H1 (cell line): ENCODE data around the gene LMAN1. TPM values are rescaled to one million over a fixed set of nuclear protein-coding genes. Genes with fewer than 3 reads are reported as not detected.

Source experiments
- CTCF ChIA-PET: fragments of 300-600 bp; sonication (Branson Sonifier 250); formaldehyde crosslinking; loops from one replicate; lab custom pipeline; 2021; ENCODE audit not compliant: partially characterized antibody; lab: Charles Lee
- POLR2A ChIA-PET: fragments of 300-600 bp; sonication (Branson Sonifier 250); formaldehyde crosslinking; loops from one replicate; lab custom pipeline; 2021; ENCODE audit warnings: inconsistent platforms; ENCODE audit not compliant: partially characterized antibody; lab: Charles Lee
- DNase-seq, 2 experiments: peaks; one replicate each; pipeline versions ENCODE4 v3.0.0 to v3.0.0-alpha.2; 2010 to 2022; ENCODE audit warnings: low spot score in 2 of 2, low read depth in 1 of 2, mixed read lengths in 1 of 2
- FAIRE-seq: peaks from 2 replicates; lab custom pipeline; 2011; peaks lifted over from hg19 to GRCh38; lab: Jason Lieb, UNC
- H2AFZ ChIP-seq: 2 replicates; pipeline ENCODE4 v1.8.1; 2012; ENCODE audit warnings: low read length, inconsistent platforms
- H2AK5ac ChIP-seq: 2 replicates; pipeline ENCODE4 v1.6.1; 2013; ENCODE audit warnings: low read depth, low read length
- H2BK120ac ChIP-seq: replicated peaks from 2 replicates; pipeline ENCODE3; 2013; ENCODE audit warnings: low read depth, low read length, inconsistent platforms
- H2BK12ac ChIP-seq: 2 replicates; pipeline ENCODE4 v1.6.1; 2013; ENCODE audit warnings: low read depth, low read length
- H2BK15ac ChIP-seq: 2 replicates; pipeline ENCODE4 v1.6.1; 2013; ENCODE audit warnings: low read length
- H2BK20ac ChIP-seq: 2 replicates; pipeline ENCODE4 v1.6.1; 2013; ENCODE audit warnings: low read length
- H2BK5ac ChIP-seq: 2 replicates; pipeline ENCODE4 v1.6.1; 2013; ENCODE audit warnings: low read depth, low read length
- H3K14ac ChIP-seq: 2 replicates; pipeline ENCODE4 v1.6.1; 2013; ENCODE audit warnings: inconsistent platforms; ENCODE audit not compliant: insufficient read length
- H3K18ac ChIP-seq: 2 replicates; pipeline ENCODE4 v1.6.1; 2013; ENCODE audit warnings: low read length; ENCODE audit errors: extremely low read depth
- H3K23ac ChIP-seq: 2 replicates; pipeline ENCODE4 v1.6.1; 2013; ENCODE audit warnings: inconsistent platforms; ENCODE audit not compliant: insufficient read length
- H3K23me2 ChIP-seq: 2 replicates; pipeline ENCODE4 v1.6.1; 2013; ENCODE audit warnings: low read depth, low read length
- H3K27ac ChIP-seq: 2 replicates; pipeline ENCODE4 v1.6.1; 2011; ENCODE audit warnings: low read depth, low read length, inconsistent platforms
- H3K27me3 ChIP-seq, 4 experiments: replicated peaks in 1 of 4; 1 replicate in 1 of 4; 2 replicates in 3 of 4; pipeline versions ENCODE4 v1.6.1 to v1.8.1; 2011 to 2013; ENCODE audit warnings: low read length in 3 of 4, mild to moderate bottlenecking in 3 of 4, inconsistent platforms in 2 of 4, mixed read lengths in 2 of 4, moderate library complexity in 1 of 4; ENCODE audit not compliant: control insufficient read depth in 3 of 4, insufficient read depth in 3 of 4; ENCODE audit errors: extremely low read depth in 1 of 4
- H3K36me3 ChIP-seq, 4 experiments: 2 replicates each; pipeline versions ENCODE4 v1.6.1 to v1.8.1; 2011 to 2013; ENCODE audit warnings: mild to moderate bottlenecking in 4 of 4, low read length in 3 of 4, moderate library complexity in 2 of 4, control low read depth in 1 of 4, inconsistent platforms in 1 of 4; ENCODE audit not compliant: insufficient read depth in 4 of 4, control insufficient read depth in 2 of 4
- H3K4ac ChIP-seq: replicated peaks from 2 replicates; pipeline ENCODE3; 2013; ENCODE audit warnings: low read length, low read depth, mixed read lengths, inconsistent platforms; ENCODE audit not compliant: insufficient read length
- H3K4me1 ChIP-seq, 4 experiments: replicated peaks in 1 of 4; 1 replicate in 1 of 4; 2 replicates in 3 of 4; pipeline versions ENCODE4 v1.6.1 to v1.8.1; 2011 to 2013; ENCODE audit warnings: low read length in 3 of 4, inconsistent platforms in 2 of 4, mixed read lengths in 1 of 4; ENCODE audit not compliant: insufficient read depth in 4 of 4, control insufficient read depth in 3 of 4
- H3K4me2 ChIP-seq, 2 experiments: 2 replicates each; pipeline versions ENCODE4 v1.6.1 to v1.8.1; 2011 to 2013; ENCODE audit warnings: low read depth in 2 of 2, low read length in 2 of 2, control low read depth in 1 of 2, inconsistent platforms in 1 of 2, mild to moderate bottlenecking in 1 of 2; ENCODE audit not compliant: insufficient read depth in 1 of 2
- H3K4me3 ChIP-seq, 4 experiments: fragments of 200-600, 300-600 bp in 1 of 4; sonication (generic), shearing (Covaris generic), sonication (Bioruptor Twin) in 1 of 4; 2 replicates each; pipeline versions ENCODE4 v1.5.1 to v1.8.1; 2011 to 2016; ENCODE audit warnings: low read length in 4 of 4, low read depth in 3 of 4, control low read depth in 2 of 4, inconsistent platforms in 2 of 4, mild to moderate bottlenecking in 2 of 4, mixed read lengths in 1 of 4, moderate library complexity in 1 of 4; ENCODE audit not compliant: insufficient read depth in 2 of 4; ENCODE audit errors: extremely low read depth in 1 of 4
- H3K56ac ChIP-seq: replicated peaks from 2 replicates; pipeline ENCODE3; 2013; ENCODE audit warnings: low read depth, mild to moderate bottlenecking, mixed read lengths, low read length, inconsistent platforms; ENCODE audit not compliant: insufficient read length
- H3K79me1 ChIP-seq: 2 replicates; pipeline ENCODE4 v1.6.1; 2013; ENCODE audit warnings: low read depth, low read length, control low read depth
- H3K79me2 ChIP-seq, 2 experiments: 2 replicates each; pipeline versions ENCODE4 v1.6.1 to v1.8.1; 2012 to 2013; ENCODE audit warnings: low read length in 2 of 2, mild to moderate bottlenecking in 2 of 2, inconsistent platforms in 1 of 2; ENCODE audit not compliant: insufficient read depth in 2 of 2, control insufficient read depth in 1 of 2
- H3K9ac ChIP-seq, 4 experiments: replicated peaks in 1 of 4; 1 replicate in 1 of 4; 2 replicates in 3 of 4; pipeline versions ENCODE4 v1.6.1 to v1.8.1; 2011 to 2013; ENCODE audit warnings: low read depth in 3 of 4, low read length in 3 of 4, control low read depth in 2 of 4, mild to moderate bottlenecking in 2 of 4, moderate library complexity in 2 of 4, inconsistent platforms in 1 of 4; ENCODE audit errors: extremely low read depth in 1 of 4
- H3K9me3 ChIP-seq, 2 experiments: 2 replicates each; pipeline versions ENCODE4 v1.6.1 to v1.8.1; 2012 to 2013; ENCODE audit warnings: mild to moderate bottlenecking in 2 of 2, moderate library complexity in 2 of 2, control low read depth in 1 of 2, inconsistent platforms in 1 of 2, low read depth in 1 of 2, low read length in 1 of 2, mixed read lengths in 1 of 2; ENCODE audit not compliant: insufficient read depth in 2 of 2
- H4K20me1 ChIP-seq, 2 experiments: replicated peaks in 1 of 2; 2 replicates each; pipeline versions ENCODE3 to v1.8.1; 2011 to 2013; ENCODE audit warnings: inconsistent platforms in 2 of 2, low read length in 2 of 2, mild to moderate bottlenecking in 1 of 2; ENCODE audit not compliant: insufficient read depth in 2 of 2, control insufficient read depth in 1 of 2
- H4K5ac ChIP-seq: 2 replicates; pipeline ENCODE4 v1.6.1; 2013; ENCODE audit warnings: low read length, low read depth, mixed read lengths, inconsistent platforms; ENCODE audit not compliant: insufficient read length
- H4K8ac ChIP-seq: 2 replicates; pipeline ENCODE4 v1.8.0; 2013; ENCODE audit warnings: mild to moderate bottlenecking, moderate library complexity, low read length, inconsistent platforms; ENCODE audit not compliant: insufficient read depth; ENCODE audit errors: extremely low read depth
- H4K91ac ChIP-seq: replicated peaks from 2 replicates; pipeline ENCODE3; 2013; ENCODE audit warnings: low read length, mixed read lengths, inconsistent platforms; ENCODE audit not compliant: insufficient read length
- CTBP2 ChIP-seq: IDR thresholded peaks from 2 replicates; pipeline ENCODE4 v1.7.0; 2011; ENCODE audit warnings: borderline replicate concordance, mild to moderate bottlenecking, moderate library complexity, mixed read lengths, low read length; ENCODE audit not compliant: insufficient read depth, insufficient read length
- PHF8 ChIP-seq: fragments of 200-600 bp; sonication (generic); conservative IDR thresholded peaks from 2 replicates; pipeline ENCODE4 v1.7.1; 2012; ENCODE audit warnings: low read depth, mild to moderate bottlenecking, inconsistent platforms, low read length, moderate library complexity
- POLR2AphosphoS5 ChIP-seq: IDR thresholded peaks from 2 replicates; pipeline ENCODE4 v1.6.1; 2011; ENCODE audit warnings: low read depth, low read length
- RXRA ChIP-seq: IDR thresholded peaks from 2 replicates; pipeline ENCODE4 v1.6.1; 2011; ENCODE audit warnings: low read depth, mild to moderate bottlenecking, low read length, moderate library complexity; ENCODE audit not compliant: insufficient read depth
- TBP ChIP-seq: IDR thresholded peaks from 2 replicates; pipeline ENCODE4 v1.6.1; 2011; ENCODE audit warnings: low read depth, low read length, improper control_type of control experiment
- ZNF274 ChIP-seq: IDR thresholded peaks from 2 replicates; pipeline ENCODE4 v1.7.0; 2012; ENCODE audit warnings: low read length, borderline replicate concordance; ENCODE audit errors: extremely low read depth
- WGBS, 2 experiments: shearing (Covaris generic) in 1 of 2; methylation state at CpG; one replicate each; pipeline versions ENCODE4 v1.1.6 to v1.1.7; 2013 to 2015; ENCODE audit warnings: low lambda C conversion rate in 2 of 2, mixed read lengths in 2 of 2, inconsistent platforms in 1 of 2, low coverage in 1 of 2, missing lambda C conversion rate in 1 of 2; ENCODE audit not compliant: insufficient replicate concordance in 2 of 2, insufficient coverage in 1 of 2, insufficient read length in 1 of 2; ENCODE audit errors: extremely low coverage in 1 of 2, missing lambda C conversion rate in 1 of 2; 5-methylcytosine and 5-hydroxymethylcytosine counted together
- polyA plus RNA-seq, 7 experiments: library from polyadenylated mRNA; depleted of rRNA in 3 of 7; stranded (reverse) in 5 of 7; unstranded in 2 of 7; fragments of >200 nt in 5 of 7; fragments of 200-250 nt in 2 of 7; gene quantifications; 1 replicate in 5 of 7; 2 replicates in 1 of 7; 4 replicates in 1 of 7; pipeline versions ENCODE4 v1.2.1 to v1.2.3, GENCODE V29; 2011 to 2013; ENCODE audit warnings: missing spikeins in 2 of 7, mixed read lengths in 2 of 7
- total RNA-seq: library from RNA; stranded (reverse); fragmentation: NEBNext Ultra II Directional; extraction: Animal tissue kit (Norgen Biotek cat#: 25700); gene quantifications from 2 replicates; pipeline ENCODE4 v1.2.1, GENCODE V29; 2021

LMAN1 gene
- total and polyA plus RNA-seq, 2 of the 8 experiments (the other 6 are each of a cell fraction or from before 2014, with no cell fraction given) = 20.3 to 73.6 TPM

- Histone ChIP-seq H2BK5ac (no peak overlapping the region), H3K4ac (no peak overlapping the region), H2AFZ (no peak overlapping the region), H3K79me1 (no peaks in the 10 kb centered on the region), H3K79me2 (no peaks in the 10 kb centered on the region), H4K8ac (no peak overlapping the region), H3K23me2 (no peaks in the 10 kb centered on the region), H3K23ac (no peak overlapping the region), H3K4me1 (0 out of 7 replicates have a peak, but pooled peaks cover 0 to 2% (median under 1%) of the 10 kb centered on the region in 4 experiments), H3K27ac (no peak overlapping the region), H2BK12ac (peak overlapping the region; percentile 62; the same call in 1 of the 2 replicates), H2BK15ac (no peak overlapping the region), H2AK5ac (no peak overlapping the region), H3K18ac (no peak overlapping the region), H3K9ac (no peak overlapping the region), H4K91ac (no peak overlapping the region), H3K27me3 (peaks cover 0 to 16% (median 4%) of the 10 kb centered on the region in 4 experiments; a peak in 5 of 7 replicates), H2BK120ac (no peak overlapping the region), H3K36me3 (no peaks in the 10 kb centered on the region), H3K14ac (no peak overlapping the region), H3K4me2 (no peak overlapping the region), H3K4me3 (no peak overlapping the region), H4K5ac (no peak overlapping the region), H3K9me3 (no peaks in the 10 kb centered on the region), H2BK20ac (no peak overlapping the region), H4K20me1 (no peaks in the 10 kb centered on the region), H3K56ac (no peak overlapping the region)
- FAIRE-seq = no peak
- no peak for DNase-seq
- no peak for TF ChIP-seq POLR2AphosphoS5
- no peak for TF ChIP-seq PHF8
- TF ChIP-seq ZNF274 = no peak
- TF ChIP-seq RXRA = no peak
- no peak for TF ChIP-seq TBP
- TF ChIP-seq CTBP2 = no peak
- 85% methylated on average over 6 of the region's 6 CpGs; no CpG with 5 or more reads in 1 of the 2 experiments for WGBS, 2 experiments
- ChIA-PET POLR2A (no interaction called here), CTCF (interaction anchor here (0.9 to 8.9 kb wide), 5 partner anchors 10 to 112 kb away, joined by 3 to 64 read pairs (median 5); no protein-coding TSS in a partner anchor)
Observed at GRCh38 chr18:59381949-59382348, 22.9 kb upstream of the LMAN1 start.
